GM18867 (cell line): ENCODE measurements around the gene ADAD2.

Source experiments
- ATAC-seq: cut with Tn5 transposase; IDR thresholded peaks from one replicate; pipeline ENCODE4 v1.9.1; 2021; ENCODE audit warnings: mild to moderate bottlenecking, moderate library complexity; ENCODE audit not compliant: unreplicated experiment

Gene ADAD2

GRCh38 chr16:84220851-84221250 is 29.9 kb downstream of the ADAD2 start:
- ATAC-seq = no peak

- ATAC-seq = no peak
Observed at GRCh38 chr16:84223456-84223855, 32.5 kb downstream of the ADAD2 start.

- ATAC-seq = no peak
Observed at GRCh38 chr16:84224554-84224953, 33.6 kb downstream of the ADAD2 start.

- ATAC-seq = no peak
Observed at GRCh38 chr16:84225126-84225525, 34.2 kb downstream of the ADAD2 start.

GRCh38 chr16:84225571-84225970 is 34.6 kb downstream of the ADAD2 start:
- ATAC-seq = no peak

GRCh38 chr16:84226026-84226425 is 35.1 kb downstream of the ADAD2 start:
- no peak for ATAC-seq

- no peak for ATAC-seq
Observed at GRCh38 chr16:84227548-84227947, 36.6 kb downstream of the ADAD2 start.

GRCh38 chr16:84228256-84228838 is 37.4 kb downstream of the ADAD2 start:
- ATAC-seq = no peak

- no peak for ATAC-seq
Observed at GRCh38 chr16:84229471-84229870, 38.5 kb downstream of the ADAD2 start.

GRCh38 chr16:84232060-84232459 is 41.1 kb downstream of the ADAD2 start:
- ATAC-seq = no peak

- ATAC-seq = no peak
Observed at GRCh38 chr16:84232969-84233368, 42.0 kb downstream of the ADAD2 start.

GRCh38 chr16:84233748-84234147 is 42.8 kb downstream of the ADAD2 start:
- ATAC-seq = no peak

- no peak for ATAC-seq
Observed at GRCh38 chr16:84234321-84235241, 43.6 kb downstream of the ADAD2 start.

GRCh38 chr16:84236671-84237070 is 45.7 kb downstream of the ADAD2 start:
- no peak for ATAC-seq

- no peak for ATAC-seq
Observed at GRCh38 chr16:84237994-84238750, 47.2 kb downstream of the ADAD2 start.

GRCh38 chr16:84239141-84239769 is 48.3 kb downstream of the ADAD2 start:
- no peak for ATAC-seq

- ATAC-seq = no peak
Observed at GRCh38 chr16:84239909-84240308, 49.0 kb downstream of the ADAD2 start, which contains the start of gene KCNG4. Gene KCNG4 (minus strand): TSS chr16:84240012. CDS start chr16:84237485, 2,527 bp downstream.

- no peak for ATAC-seq
Observed at GRCh38 chr16:84240455-84240854, 49.5 kb downstream of the ADAD2 start.

- ATAC-seq = no peak
Observed at GRCh38 chr16:84241778-84242177, 50.8 kb downstream of the ADAD2 start.

- no peak for ATAC-seq
Observed at GRCh38 chr16:84242839-84243238, 51.9 kb downstream of the ADAD2 start.

GRCh38 chr16:84243732-84244131 is 52.8 kb downstream of the ADAD2 start:
- ATAC-seq = no peak
